Inferior parietal cortex (tissue), 1 donor: ENCODE results near the gene RUNX1.
A peak's percentile ranks its signal among the peaks of the same experiment; 100 is the strongest.

Experiments used
- DNase-seq: peaks from one replicate; pipeline ENCODE4 v3.0.0-alpha.2; 2016; ENCODE audit errors: extremely low spot score

The RUNX1 gene

DNA sequence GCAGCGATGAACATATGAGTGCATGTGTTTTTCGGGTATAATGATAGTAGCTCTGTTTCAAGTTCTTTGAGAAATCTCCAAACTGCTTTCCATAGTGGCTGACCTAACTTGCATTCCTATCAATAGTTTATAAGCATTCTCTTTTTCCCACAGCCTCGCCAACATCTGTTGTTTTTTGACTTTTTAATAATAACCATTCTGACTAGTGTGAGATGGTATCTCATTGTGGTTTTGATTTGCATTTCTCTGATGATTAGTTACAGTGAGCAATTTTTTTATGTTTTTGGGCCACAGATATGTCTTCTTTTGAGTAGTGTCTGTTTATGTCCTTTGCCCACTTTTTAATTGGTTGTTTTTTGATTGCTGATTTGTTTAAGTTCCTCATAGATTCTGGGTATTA is 10.6 kb upstream of the RUNX1 start:
- DNase-seq, result no peak

DNA sequence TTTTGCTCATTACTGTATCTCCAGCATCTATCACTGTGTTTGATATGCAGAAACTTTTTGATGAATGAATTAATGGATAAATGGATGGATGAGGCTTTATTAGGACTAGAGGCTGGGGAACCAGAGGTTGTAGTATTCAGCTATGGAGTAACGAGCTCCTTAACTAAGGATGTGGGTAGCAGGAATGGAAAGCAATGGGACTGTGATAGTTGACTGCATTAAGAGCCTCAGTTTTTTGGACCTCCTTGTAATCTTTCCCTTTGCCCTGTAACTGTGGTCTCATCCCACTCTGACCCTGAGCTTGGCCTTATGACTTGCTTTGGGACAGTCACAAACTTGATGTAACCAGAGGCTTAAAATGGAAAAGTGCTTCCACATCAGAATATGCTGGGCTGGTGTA is 9.0 kb upstream of the RUNX1 start:
- no peak for DNase-seq

DNA sequence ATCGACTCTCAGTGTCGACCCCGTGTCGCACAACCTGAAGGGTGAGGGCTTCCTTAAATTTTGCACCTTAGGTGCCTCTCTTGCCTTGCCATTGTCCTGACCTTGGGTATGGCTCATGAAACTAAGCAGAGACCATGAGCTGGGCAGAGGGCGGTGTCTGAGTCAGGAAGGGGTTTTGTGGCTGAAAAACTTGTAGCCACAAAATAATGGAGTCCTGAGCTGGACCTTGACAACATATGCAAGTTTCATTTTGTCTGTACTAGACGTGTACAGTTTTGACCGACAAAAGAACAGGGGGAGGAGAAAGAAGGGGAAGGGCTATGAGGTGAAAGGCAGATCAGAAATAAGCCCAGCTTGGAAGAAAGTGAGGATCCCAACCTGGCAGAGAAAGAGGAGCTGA is 8.3 kb upstream of the RUNX1 start:
- DNase-seq, result no peak

- DNase-seq, result no peak
These were observed 4.4 kb upstream of the RUNX1 start for GRCh38 chr21:35053356-35054096.

DNA sequence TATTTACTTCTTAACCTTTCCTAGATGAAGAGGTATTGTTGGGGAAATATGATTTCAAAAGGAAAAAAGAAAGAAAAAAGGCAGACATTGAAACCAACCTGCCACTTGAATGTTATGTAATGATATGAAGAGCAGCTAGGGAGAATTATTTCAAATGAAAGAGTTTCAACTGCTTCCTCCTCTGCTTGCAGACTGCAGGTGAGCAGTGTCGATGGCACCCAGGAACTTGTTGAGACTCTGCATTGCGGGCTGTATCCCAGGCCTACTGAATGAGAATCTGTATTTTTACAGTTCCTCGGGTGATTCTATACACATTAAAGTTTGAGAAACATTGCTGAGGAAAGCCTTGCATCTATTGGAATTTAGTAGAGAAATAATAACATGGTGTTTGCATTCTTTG is 3.7 kb upstream of the RUNX1 start:
- no peak for DNase-seq

DNA sequence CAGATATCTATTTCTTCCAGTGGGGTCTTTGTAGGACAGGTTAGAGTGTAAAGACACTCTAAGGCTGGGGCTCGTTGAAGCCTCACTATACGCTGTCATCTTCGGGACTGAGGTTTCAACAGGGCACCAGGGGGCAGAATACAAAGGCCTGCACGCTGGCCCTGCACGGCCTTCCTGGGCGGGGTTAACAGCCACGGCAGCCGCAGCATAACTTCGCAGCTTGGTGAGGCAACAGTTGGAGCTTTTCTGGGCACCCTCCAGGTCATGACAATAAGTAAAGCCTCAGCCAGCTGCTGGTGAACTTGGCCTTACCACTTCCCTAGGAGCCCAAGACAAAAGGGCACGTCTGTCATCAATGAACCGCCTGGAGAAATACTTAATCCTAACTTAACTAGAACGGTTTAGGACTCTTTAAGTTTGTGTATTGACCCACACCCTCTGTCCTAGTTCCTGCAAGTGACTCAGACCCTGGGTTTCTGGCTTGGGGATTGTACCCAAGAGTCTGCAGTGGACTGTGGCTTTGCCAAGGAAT is 2.3 kb upstream of the RUNX1 start:
- DNase-seq, result peak; percentile 59

DNA sequence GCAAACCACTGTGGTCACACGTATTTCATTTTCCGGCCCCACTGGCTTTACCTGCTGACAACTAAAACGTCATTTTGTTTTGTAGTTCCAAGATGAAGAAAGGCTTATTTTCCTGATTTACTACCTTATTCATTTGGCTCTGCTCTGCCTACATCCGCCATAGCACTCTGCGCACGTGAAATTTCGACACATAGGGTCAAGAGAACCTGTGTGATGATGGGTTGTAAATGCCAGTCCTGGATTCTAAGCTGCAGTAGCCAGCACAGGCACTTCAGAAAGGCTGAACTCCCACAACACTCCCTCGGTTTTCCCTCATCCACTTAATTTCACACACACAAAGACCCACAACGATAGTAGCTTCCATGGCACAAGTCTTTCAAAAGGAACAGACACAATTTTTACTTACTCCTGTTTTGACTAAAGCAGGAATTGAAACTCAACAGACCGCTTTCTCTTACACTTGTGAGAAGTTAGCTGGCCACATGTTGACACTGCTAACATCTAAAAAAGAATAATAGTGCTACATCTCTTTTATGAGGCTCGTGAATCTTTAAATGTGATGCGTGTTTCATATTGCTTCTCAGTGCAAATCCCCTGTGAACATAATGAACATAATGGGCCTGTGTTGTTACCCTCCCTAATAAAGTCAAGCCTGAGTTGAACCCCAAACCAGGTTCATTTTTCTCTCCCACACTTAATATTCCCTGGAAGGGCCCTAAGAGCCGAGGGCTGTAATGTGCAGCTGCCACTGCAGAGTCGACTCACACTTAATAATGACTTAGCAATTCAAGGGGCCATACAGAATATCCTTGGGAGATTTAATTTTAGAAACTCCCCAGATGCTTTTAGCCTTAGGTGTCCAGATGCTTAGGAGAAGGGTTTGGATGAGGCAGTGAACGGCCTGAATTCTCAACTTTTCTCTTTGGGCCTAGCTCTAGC is 1.5 kb upstream of the RUNX1 start:
- no peak for DNase-seq

- DNase-seq, result no peak
These were observed 910 bp downstream of the RUNX1 start for GRCh38 chr21:35048183-35048601.

DNA sequence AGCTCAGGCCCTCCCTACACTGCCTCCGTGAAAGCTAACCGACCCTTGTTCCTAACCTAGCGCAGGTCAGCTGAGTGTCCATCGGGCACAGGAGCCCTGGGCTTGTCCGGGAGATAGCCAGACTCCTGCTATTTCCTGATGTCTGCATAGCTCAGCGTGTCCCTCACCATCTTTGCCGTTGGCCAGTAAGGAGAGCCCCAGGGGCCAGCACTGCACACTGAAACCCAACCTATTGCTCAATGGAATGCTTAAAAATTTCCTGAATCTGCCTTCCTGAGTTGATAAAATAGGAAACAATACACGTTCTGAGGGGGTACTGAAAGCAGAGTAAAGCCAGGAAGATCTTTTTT is 2.2 kb downstream of the RUNX1 start:
- DNase-seq, result no peak

DNA sequence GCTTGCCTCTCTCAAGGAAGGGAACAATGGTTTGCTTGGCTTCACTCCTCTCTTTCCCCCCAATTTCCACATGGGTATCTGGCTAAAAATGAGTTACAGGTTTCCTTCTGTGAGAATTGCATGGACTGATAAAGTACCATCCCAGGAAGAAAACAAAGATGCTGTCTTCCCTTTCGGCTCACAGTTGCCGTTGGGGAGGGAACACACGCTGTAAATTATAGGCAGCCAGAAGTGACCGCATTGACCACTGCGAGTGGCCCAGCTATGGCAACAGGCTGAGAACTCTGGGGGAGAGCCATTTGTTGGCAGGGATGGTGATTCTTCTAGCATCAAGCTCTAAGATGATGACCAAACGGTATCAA is 2.9 kb downstream of the RUNX1 start:
- no peak for DNase-seq

- DNase-seq, result no peak
These were observed 3.4 kb downstream of the RUNX1 start for GRCh38 chr21:35045542-35046262.

- no peak for DNase-seq
These were observed 4.1 kb downstream of the RUNX1 start for GRCh38 chr21:35044770-35045541.

GRCh38 chr21:35044128-35044527 is 5.0 kb downstream of the RUNX1 start:
- DNase-seq, result no peak

DNA sequence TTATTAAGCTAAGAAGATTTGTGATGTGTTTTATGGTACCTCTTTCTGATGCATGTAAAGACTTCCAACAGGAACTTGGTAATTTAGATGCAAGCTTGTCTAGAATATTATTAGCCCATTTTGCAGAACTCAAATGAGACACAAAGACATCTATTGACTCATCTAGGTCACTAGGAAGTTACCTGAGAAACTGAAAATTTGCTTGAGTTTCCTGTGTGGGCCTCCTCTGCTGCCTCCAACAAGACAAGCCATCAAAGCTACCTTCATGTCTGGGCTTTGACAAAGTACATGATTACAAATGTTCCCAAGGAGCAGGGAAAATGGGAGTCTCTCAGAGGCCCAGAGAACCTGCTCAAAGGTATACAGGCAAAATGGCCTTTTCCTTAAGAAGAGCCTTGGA is 5.6 kb downstream of the RUNX1 start:
- DNase-seq, result no peak

GRCh38 chr21:35042836-35043235 is 6.3 kb downstream of the RUNX1 start:
- no peak for DNase-seq

- no peak for DNase-seq
These were observed 7.2 kb downstream of the RUNX1 start for GRCh38 chr21:35041881-35042280.

GRCh38 chr21:35041122-35041521 is 8.0 kb downstream of the RUNX1 start:
- DNase-seq, result no peak

- DNase-seq, result no peak
These were observed 9.4 kb downstream of the RUNX1 start for GRCh38 chr21:35039595-35040289.

- no peak for DNase-seq
These were observed 10.3 kb downstream of the RUNX1 start for GRCh38 chr21:35038772-35039319.

DNA sequence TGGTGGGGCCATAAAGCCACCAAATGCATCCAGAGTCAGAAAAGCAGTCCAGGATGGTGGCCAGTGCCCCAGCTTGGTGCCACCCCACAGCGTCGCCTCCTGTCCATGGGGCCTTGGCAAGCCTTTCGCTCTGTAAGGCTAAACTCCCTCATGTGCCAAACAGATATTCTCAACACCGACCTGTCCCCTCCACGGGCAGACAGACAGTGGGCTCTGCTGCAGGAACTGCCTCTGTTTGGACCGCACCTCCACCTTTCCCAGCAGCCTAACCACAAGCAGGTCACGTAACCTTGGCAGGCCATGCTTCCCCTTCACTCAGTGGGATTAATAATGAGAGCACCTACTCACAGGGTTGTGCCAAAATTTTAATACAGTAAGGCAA is 11.7 kb downstream of the RUNX1 start:
- DNase-seq, result no peak
